ENCODE results near the gene STK40.

Gene STK40

GRCh38 chr1:36343651-36344394 lies 41.9 kb downstream of the STK40 start:
- DNase-seq (ENCODE audit: low read depth in 2 of 2) = no peak

- DNase-seq (ENCODE audit: low read depth in 2 of 2) = peak in 1 of 2 experiments; percentile 37
These were observed 43.1 kb downstream of the STK40 start for GRCh38 chr1:36342426-36343185.

- no peak for DNase-seq (ENCODE audit: low read depth in 2 of 2)
These were observed 44.0 kb downstream of the STK40 start for GRCh38 chr1:36341626-36342320.

GRCh38 chr1:36339615-36340014 lies 46.1 kb downstream of the STK40 start:
- DNase-seq (ENCODE audit: low read depth in 2 of 2) = no peak

- no peak for DNase-seq (ENCODE audit: low read depth in 2 of 2)
These were observed 46.5 kb downstream of the STK40 start for GRCh38 chr1:36339215-36339614.

- no peak for DNase-seq (ENCODE audit: low read depth in 2 of 2)
These were observed 47.9 kb downstream of the STK40 start for GRCh38 chr1:36337830-36338229.

GRCh38 chr1:36330940-36331339 lies 54.8 kb downstream of the STK40 start:
- DNase-seq (ENCODE audit: low read depth in 2 of 2) = no peak

- no peak for DNase-seq (ENCODE audit: low read depth in 2 of 2)
These were observed 55.9 kb downstream of the STK40 start for GRCh38 chr1:36329817-36330216.

- no peak for DNase-seq (ENCODE audit: low read depth in 2 of 2)
These were observed 57.0 kb downstream of the STK40 start for GRCh38 chr1:36328713-36329112.

- no peak for DNase-seq (ENCODE audit: low read depth in 2 of 2)
These were observed 57.6 kb downstream of the STK40 start for GRCh38 chr1:36328088-36328480.

- no peak for DNase-seq (ENCODE audit: low read depth in 2 of 2)
These were observed 58.2 kb downstream of the STK40 start for GRCh38 chr1:36327421-36328087.

- no peak for DNase-seq (ENCODE audit: low read depth in 2 of 2)
These were observed 59.2 kb downstream of the STK40 start for GRCh38 chr1:36326499-36326898.

- no peak for DNase-seq (ENCODE audit: low read depth in 2 of 2)
These were observed 61.4 kb downstream of the STK40 start for GRCh38 chr1:36324353-36324703.

- peak in 1 of 2 experiments; percentile 49 for DNase-seq (ENCODE audit: low read depth in 2 of 2)
These were observed 61.9 kb downstream of the STK40 start, which contains the start of gene EVA1B for GRCh38 chr1:36323636-36324352. Gene EVA1B, minus strand, starts transcription at chr1:36323645. Its CDS starts 608 bp downstream, at chr1:36323037.

- no peak for DNase-seq (ENCODE audit: low read depth in 2 of 2)
These were observed 62.7 kb downstream of the STK40 start for GRCh38 chr1:36322786-36323635.

- no peak for DNase-seq (ENCODE audit: low read depth in 2 of 2)
These were observed 63.5 kb downstream of the STK40 start for GRCh38 chr1:36322041-36322785.

- no peak for DNase-seq (ENCODE audit: low read depth in 2 of 2)
These were observed 64.4 kb downstream of the STK40 start for GRCh38 chr1:36321119-36321951.

GRCh38 chr1:36320767-36321118 lies 65.0 kb downstream of the STK40 start:
- no peak for DNase-seq (ENCODE audit: low read depth in 2 of 2)

GRCh38 chr1:36320291-36320761 lies 65.4 kb downstream of the STK40 start:
- DNase-seq (ENCODE audit: low read depth in 2 of 2) = no peak
